RWPE1 (cell line): Measurements from ENCODE around the gene TSEN15.

ENCODE experiments used
- CTCF ChIA-PET: fragments of 350-600 bp; sonication (Branson Sonifier 250); formaldehyde crosslinking; extraction: SDS; loops from one replicate; lab custom pipeline; 2021; lab: Yijun Ruan, JAX
- POLR2A ChIA-PET: fragments of 400-600 bp; formaldehyde crosslinking; extraction: SDS; loops from one replicate; lab custom pipeline; 2020; ENCODE audit warnings: antibody characterized with exemption; ENCODE audit not compliant: low non-redundant PET; lab: Yijun Ruan, JAX
- DNase-seq: peaks from one replicate; pipeline ENCODE4 v3.0.0; 2012; ENCODE audit warnings: low spot score
- H3K27ac ChIP-seq: fragments of 450-650 bp; 2 replicates; pipeline ENCODE4 v1.5.1; 2017
- CTCF ChIP-seq: fragments of 450-650 bp; conservative IDR thresholded peaks from 2 replicates; pipeline ENCODE4 v1.5.1; 2017; ENCODE audit warnings: low read depth, mild to moderate bottlenecking

TSEN15 gene

GRCh38 chr1:184020855-184021254 is 30.7 kb upstream of the TSEN15 start:
- TF ChIP-seq CTCF: no peak
- ChIA-PET POLR2A (no interaction called here), CTCF (no interaction called here)
- DNase-seq: no peak
- no peak overlapping the region for H3K27ac ChIP-seq

- CTCF ChIA-PET: interaction anchor here (0.7 kb wide), 1 partner anchor 292 kb away, joined by 3 read pairs; no protein-coding TSS in a partner anchor
- no peak for DNase-seq
- POLR2A ChIA-PET: no interaction called here
Observed at GRCh38 chr1:184021728-184022127, 29.8 kb upstream of the TSEN15 start.

GRCh38 chr1:184022668-184023067 is 28.9 kb upstream of the TSEN15 start:
- H3K27ac ChIP-seq: no peak overlapping the region
- ChIA-PET POLR2A (no interaction called here), CTCF (interaction anchor here (0.6 to 0.7 kb wide), 2 partner anchors 11 to 52 kb away, joined by 3 to 6 read pairs; no protein-coding TSS in a partner anchor)
- no peak for DNase-seq
- TF ChIP-seq CTCF: no peak

More at GRCh38 chr1:184021728-184022127, 29.8 kb upstream of the TSEN15 start:
- H3K27ac ChIP-seq: no peak overlapping the region
- TF ChIP-seq CTCF: no peak

- ChIA-PET CTCF (interaction anchor here (0.7 kb wide), 1 partner anchor 10 kb away, joined by 6 read pairs; no protein-coding TSS in a partner anchor), POLR2A (no interaction called here)
Observed at GRCh38 chr1:184023171-184023570, 28.4 kb upstream of the TSEN15 start.

GRCh38 chr1:184025242-184025675 is 26.3 kb upstream of the TSEN15 start:
- no peak for TF ChIP-seq CTCF
- no peak for DNase-seq
- no peak overlapping the region for H3K27ac ChIP-seq
- ChIA-PET POLR2A (no interaction called here), CTCF (no interaction called here)

More at GRCh38 chr1:184023171-184023570, 28.4 kb upstream of the TSEN15 start:
- no peak for DNase-seq
- no peak for TF ChIP-seq CTCF
- no peak overlapping the region for H3K27ac ChIP-seq

GRCh38 chr1:184027826-184028695 is 23.5 kb upstream of the TSEN15 start:
- H3K27ac ChIP-seq: no peak overlapping the region
- ChIA-PET CTCF (no interaction called here), POLR2A (no interaction called here)
- no peak for TF ChIP-seq CTCF
- DNase-seq: no peak
